HepG2 (cell line): Measurements from ENCODE around the gene EPB41L2. TPM values are rescaled to one million over a fixed set of nuclear protein-coding genes. Genes with fewer than 3 reads are reported as not detected.

ENCODE experiments used
- EP300 ChIP-seq, 3 experiments: sonication (generic) in 1 of 3; formaldehyde crosslinking in 1 of 3; IDR thresholded peaks; 2 replicates each; pipeline versions ENCODE4 v1.5.1 to v1.6.1; 2011 to 2020; ENCODE audit warnings: low read depth in 2 of 3, low read length in 2 of 3, borderline replicate concordance in 1 of 3, improper control_type of control experiment in 1 of 3, mild to moderate bottlenecking in 1 of 3, missing genetic modification reagents in 1 of 3, moderate library complexity in 1 of 3
- GTF2F1 ChIP-seq: fragments of 150-350 bp; IDR thresholded peaks from 2 replicates; pipeline ENCODE4 v1.6.1; 2014; ENCODE audit warnings: low read length
- JUNB ChIP-seq: sonication (generic); formaldehyde crosslinking; IDR thresholded peaks from 2 replicates; pipeline ENCODE4 v1.8.0; 2022; ENCODE audit warnings: missing genetic modification reagents, mild to moderate bottlenecking, borderline replicate concordance
- KLF15 ChIP-seq: sonication (generic); formaldehyde crosslinking; IDR thresholded peaks from 2 replicates; pipeline ENCODE4 v1.8.1; 2023; ENCODE audit warnings: borderline replicate concordance, mild to moderate bottlenecking, inconsistent platforms, missing genetic modification reagents, mixed read lengths
- NBN ChIP-seq: fragments of 450-650 bp; conservative IDR thresholded peaks from 2 replicates; pipeline ENCODE4 v1.6.1; 2017
- PBX2 ChIP-seq: IDR thresholded peaks from 2 replicates; pipeline ENCODE4 v1.6.1; 2016; ENCODE audit warnings: control low read depth
- RFX5 ChIP-seq: IDR thresholded peaks from 2 replicates; pipeline ENCODE4 v1.6.1; 2011; ENCODE audit warnings: low read depth, low read length, improper control_type of control experiment
- SALL2 ChIP-seq: sonication (generic); formaldehyde crosslinking; IDR thresholded peaks from 2 replicates; pipeline ENCODE4 v1.8.1; 2023; ENCODE audit warnings: mild to moderate bottlenecking, missing genetic modification reagents, inconsistent platforms
- SMARCE1 ChIP-seq: fragments of 450-650 bp; IDR thresholded peaks from 2 replicates; pipeline ENCODE4 v1.6.1; 2017; ENCODE audit warnings: borderline replicate concordance
- ZBTB3 ChIP-seq: sonication (generic); formaldehyde crosslinking; IDR thresholded peaks from 2 replicates; pipeline ENCODE4 v1.4.0; 2020; ENCODE audit warnings: low read depth, mild to moderate bottlenecking, moderate library complexity, missing genetic modification reagents, borderline replicate concordance
- ZNF232 ChIP-seq: sonication (generic); formaldehyde crosslinking; IDR thresholded peaks from 2 replicates; pipeline ENCODE4 v1.4.0; 2020; ENCODE audit warnings: missing genetic modification reagents, borderline replicate concordance
- ZNF329 ChIP-seq: sonication (generic); formaldehyde crosslinking; IDR thresholded peaks from 2 replicates; pipeline ENCODE4 v1.9.0; 2021; ENCODE audit warnings: low read depth, mild to moderate bottlenecking, missing genetic modification reagents
- ZNF558 ChIP-seq: sonication (generic); formaldehyde crosslinking; IDR thresholded peaks from 2 replicates; pipeline ENCODE4 v1.9.0; 2022; ENCODE audit warnings: mild to moderate bottlenecking, missing genetic modification reagents, borderline replicate concordance
- ZNF605 ChIP-seq: sonication (generic); formaldehyde crosslinking; IDR thresholded peaks from 2 replicates; pipeline ENCODE4 v1.8.0; 2022; ENCODE audit warnings: mild to moderate bottlenecking, missing genetic modification reagents
- ZNF747 ChIP-seq: sonication (generic); formaldehyde crosslinking; IDR thresholded peaks from 2 replicates; pipeline ENCODE4 v1.8.1; 2023; ENCODE audit warnings: missing genetic modification reagents, mild to moderate bottlenecking, borderline replicate concordance
- ZNF878 ChIP-seq: sonication (generic); formaldehyde crosslinking; IDR thresholded peaks from 2 replicates; pipeline ENCODE4 v1.8.1; 2023; ENCODE audit warnings: mild to moderate bottlenecking, missing genetic modification reagents, moderate library complexity
- polyA plus RNA-seq, 8 experiments: library from polyadenylated mRNA; depleted of rRNA in 3 of 8; stranded (reverse) in 7 of 8; unstranded in 1 of 8; fragments of >200 nt; fragmentation: Illumina TruSeq in 4 of 8; extraction: Trizol in 4 of 8; gene quantifications; 2 replicates each; pipeline versions ENCODE4 v1.2.1 to v1.2.3, GENCODE V29; 2011 to 2016; ENCODE audit warnings: low read depth in 4 of 8, missing spikeins in 1 of 8, mixed read lengths in 1 of 8; ENCODE audit not compliant: insufficient read depth in 1 of 8
- total RNA-seq, 5 experiments: library from RNA; depleted of rRNA; stranded (reverse); fragments of >200 nt; fragmentation: Illumina TruSeq; extraction: Trizol; gene quantifications; 2 replicates each; pipeline ENCODE4 v1.2.3, GENCODE V29; 2016; ENCODE audit warnings: low read depth in 1 of 5
- TF ChIP-seq, protein P1 (sequence below): sonication (generic); formaldehyde crosslinking; IDR thresholded peaks from 2 replicates; pipeline ENCODE4 v1.5.1; 2020; ENCODE audit warnings: missing genetic modification reagents, mild to moderate bottlenecking, borderline replicate concordance
- TF ChIP-seq, protein P2 (sequence below): sonication (generic); formaldehyde crosslinking; IDR thresholded peaks from 2 replicates; pipeline ENCODE4 v1.4.0; 2020; ENCODE audit warnings: mild to moderate bottlenecking, missing genetic modification reagents
- TF ChIP-seq, protein P3 (sequence below): sonication (generic); formaldehyde crosslinking; IDR thresholded peaks from 2 replicates; pipeline ENCODE4 v1.5.0; 2020; ENCODE audit warnings: mild to moderate bottlenecking, missing genetic modification reagents
- TF ChIP-seq, protein P4 (sequence below): sonication (generic); formaldehyde crosslinking; conservative IDR thresholded peaks from 2 replicates; pipeline ENCODE4 v1.4.0; 2020; ENCODE audit warnings: mild to moderate bottlenecking, missing genetic modification reagents, moderate library complexity

EPB41L2 gene
- total and polyA plus RNA-seq, 2 of the 13 experiments (the other 11 are each of a cell fraction or from before 2014, with no cell fraction given), result 41.7 to 56.4 TPM

- TF ChIP-seq, protein P1, sequence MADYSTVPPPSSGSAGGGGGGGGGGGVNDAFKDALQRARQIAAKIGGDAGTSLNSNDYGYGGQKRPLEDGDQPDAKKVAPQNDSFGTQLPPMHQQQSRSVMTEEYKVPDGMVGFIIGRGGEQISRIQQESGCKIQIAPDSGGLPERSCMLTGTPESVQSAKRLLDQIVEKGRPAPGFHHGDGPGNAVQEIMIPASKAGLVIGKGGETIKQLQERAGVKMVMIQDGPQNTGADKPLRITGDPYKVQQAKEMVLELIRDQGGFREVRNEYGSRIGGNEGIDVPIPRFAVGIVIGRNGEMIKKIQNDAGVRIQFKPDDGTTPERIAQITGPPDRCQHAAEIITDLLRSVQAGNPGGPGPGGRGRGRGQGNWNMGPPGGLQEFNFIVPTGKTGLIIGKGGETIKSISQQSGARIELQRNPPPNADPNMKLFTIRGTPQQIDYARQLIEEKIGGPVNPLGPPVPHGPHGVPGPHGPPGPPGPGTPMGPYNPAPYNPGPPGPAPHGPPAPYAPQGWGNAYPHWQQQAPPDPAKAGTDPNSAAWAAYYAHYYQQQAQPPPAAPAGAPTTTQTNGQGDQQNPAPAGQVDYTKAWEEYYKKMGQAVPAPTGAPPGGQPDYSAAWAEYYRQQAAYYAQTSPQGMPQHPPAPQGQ (CRISPR knock-in tag), result no peak
- TF ChIP-seq ZNF232 (CRISPR knock-in tag) (no peak), ZNF878 (CRISPR knock-in tag) (peak; percentile 65; the same call in 1 of the 2 replicates), JUNB (no peak; the same call in 1 of the 2 replicates), ZNF605 (peak; percentile 2; the same call in 1 of the 2 replicates), SALL2 (no peak), KLF15 (CRISPR knock-in tag) (no peak), GTF2F1 (no peak), ZNF747 (CRISPR knock-in tag) (no peak; the same call in 1 of the 2 replicates), NBN (no peak), EP300 (IDR thresholded peaks at IDR 0.05; ENCODE audit: low read depth in 2 of 2, low read length in 2 of 2) (no peak; a peak in 1 of 4 replicates), EP300 (CRISPR knock-in tag; IDR thresholded peaks at IDR 0.05; ENCODE audit: borderline replicate concordance) (0 out of 2 replicates have a peak, but pooled peaks have one; percentile 6), ZNF558 (no peak; the same call in 1 of the 2 replicates), RFX5 (no peak), PBX2 (CRISPR knock-in tag) (no peak), ZBTB3 (CRISPR knock-in tag) (0 out of 2 replicates have a peak, but pooled peaks have one; percentile 49), SMARCE1 (no peak), ZNF329 (CRISPR knock-in tag) (0 out of 2 replicates have a peak, but pooled peaks have one; percentile 40)
- TF ChIP-seq, protein P2, sequence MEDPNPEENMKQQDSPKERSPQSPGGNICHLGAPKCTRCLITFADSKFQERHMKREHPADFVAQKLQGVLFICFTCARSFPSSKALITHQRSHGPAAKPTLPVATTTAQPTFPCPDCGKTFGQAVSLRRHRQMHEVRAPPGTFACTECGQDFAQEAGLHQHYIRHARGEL, result no peak
- TF ChIP-seq, protein P3, sequence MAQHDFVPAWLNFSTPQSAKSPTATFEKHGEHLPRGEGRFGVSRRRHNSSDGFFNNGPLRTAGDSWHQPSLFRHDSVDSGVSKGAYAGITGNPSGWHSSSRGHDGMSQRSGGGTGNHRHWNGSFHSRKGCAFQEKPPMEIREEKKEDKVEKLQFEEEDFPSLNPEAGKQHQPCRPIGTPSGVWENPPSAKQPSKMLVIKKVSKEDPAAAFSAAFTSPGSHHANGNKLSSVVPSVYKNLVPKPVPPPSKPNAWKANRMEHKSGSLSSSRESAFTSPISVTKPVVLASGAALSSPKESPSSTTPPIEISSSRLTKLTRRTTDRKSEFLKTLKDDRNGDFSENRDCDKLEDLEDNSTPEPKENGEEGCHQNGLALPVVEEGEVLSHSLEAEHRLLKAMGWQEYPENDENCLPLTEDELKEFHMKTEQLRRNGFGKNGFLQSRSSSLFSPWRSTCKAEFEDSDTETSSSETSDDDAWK, result no peak
- TF ChIP-seq, protein P4, sequence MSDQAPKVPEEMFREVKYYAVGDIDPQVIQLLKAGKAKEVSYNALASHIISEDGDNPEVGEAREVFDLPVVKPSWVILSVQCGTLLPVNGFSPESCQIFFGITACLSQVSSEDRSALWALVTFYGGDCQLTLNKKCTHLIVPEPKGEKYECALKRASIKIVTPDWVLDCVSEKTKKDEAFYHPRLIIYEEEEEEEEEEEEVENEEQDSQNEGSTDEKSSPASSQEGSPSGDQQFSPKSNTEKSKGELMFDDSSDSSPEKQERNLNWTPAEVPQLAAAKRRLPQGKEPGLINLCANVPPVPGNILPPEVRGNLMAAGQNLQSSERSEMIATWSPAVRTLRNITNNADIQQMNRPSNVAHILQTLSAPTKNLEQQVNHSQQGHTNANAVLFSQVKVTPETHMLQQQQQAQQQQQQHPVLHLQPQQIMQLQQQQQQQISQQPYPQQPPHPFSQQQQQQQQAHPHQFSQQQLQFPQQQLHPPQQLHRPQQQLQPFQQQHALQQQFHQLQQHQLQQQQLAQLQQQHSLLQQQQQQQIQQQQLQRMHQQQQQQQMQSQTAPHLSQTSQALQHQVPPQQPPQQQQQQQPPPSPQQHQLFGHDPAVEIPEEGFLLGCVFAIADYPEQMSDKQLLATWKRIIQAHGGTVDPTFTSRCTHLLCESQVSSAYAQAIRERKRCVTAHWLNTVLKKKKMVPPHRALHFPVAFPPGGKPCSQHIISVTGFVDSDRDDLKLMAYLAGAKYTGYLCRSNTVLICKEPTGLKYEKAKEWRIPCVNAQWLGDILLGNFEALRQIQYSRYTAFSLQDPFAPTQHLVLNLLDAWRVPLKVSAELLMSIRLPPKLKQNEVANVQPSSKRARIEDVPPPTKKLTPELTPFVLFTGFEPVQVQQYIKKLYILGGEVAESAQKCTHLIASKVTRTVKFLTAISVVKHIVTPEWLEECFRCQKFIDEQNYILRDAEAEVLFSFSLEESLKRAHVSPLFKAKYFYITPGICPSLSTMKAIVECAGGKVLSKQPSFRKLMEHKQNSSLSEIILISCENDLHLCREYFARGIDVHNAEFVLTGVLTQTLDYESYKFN (CRISPR knock-in tag), result no peak; the same call in 1 of the 2 replicates
These were observed at the start of gene EPB41L2 (continued) for GRCh38 chr6:131063028-131063763.
